Activated CD8-positive, alpha-beta memory T cell treated with anti-CD3 and anti-CD28 coated beads, Interleukin-2, amount 50 U/mL, for 24 hours (primary cell): ENCODE measurements around the gene RXFP1.
A peak's percentile ranks its signal among the peaks of the same experiment; 100 is the strongest.

Source experiments
- DNase-seq: peaks from one replicate; pipeline ENCODE4 v3.0.0-alpha.2; 2020; ENCODE audit errors: extremely low read depth

RXFP1 gene

GRCh38 chr4:158671915-158672806 lies 150.5 kb downstream of the RXFP1 start, which contains the start of gene ETFDH:
Gene ETFDH (plus strand): TSS chr4:158672296. CDS start chr4:158672457, 161 bp downstream.
- DNase-seq = peak; percentile 99

- DNase-seq = no peak
Observed at GRCh38 chr4:158673633-158674032, 152.0 kb downstream of the RXFP1 start.

GRCh38 chr4:158676076-158676475 lies 154.4 kb downstream of the RXFP1 start:
- no peak for DNase-seq

- DNase-seq = no peak
Observed at GRCh38 chr4:158678767-158679166, 157.1 kb downstream of the RXFP1 start.

GRCh38 chr4:158681629-158682028 lies 159.9 kb downstream of the RXFP1 start:
- DNase-seq = no peak

- no peak for DNase-seq
Observed at GRCh38 chr4:158682066-158682465, 160.4 kb downstream of the RXFP1 start.

- no peak for DNase-seq
Observed at GRCh38 chr4:158688813-158689212, 167.1 kb downstream of the RXFP1 start.
